HG02981 (cell line): ENCODE data around the gene RERE.
"Not testable (repeated sequence)": the region's sequence is repeated elsewhere in the genome, so short reads cannot be mapped to it uniquely, and the experiment has no call there.

Experiments
- ATAC-seq: cut with Tn5 transposase; IDR thresholded peaks from one replicate; pipeline ENCODE4 v1.9.1; 2021; ENCODE audit warnings: mild to moderate bottlenecking, moderate library complexity; ENCODE audit not compliant: unreplicated experiment

The RERE gene

GRCh38 chr1:8844501-8845006 lies 27.1 kb upstream of the RERE start:
- no peak for ATAC-seq

GRCh38 chr1:8841395-8841794 lies 24.0 kb upstream of the RERE start:
- no peak for ATAC-seq

- no peak for ATAC-seq
These were observed 22.6 kb upstream of the RERE start for GRCh38 chr1:8839990-8840389.

- no peak for ATAC-seq
These were observed 18.7 kb upstream of the RERE start for GRCh38 chr1:8835941-8836643.

GRCh38 chr1:8831340-8831739 lies 13.9 kb upstream of the RERE start:
- no peak for ATAC-seq

- ATAC-seq, result not testable (repeated sequence)
These were observed 13.3 kb upstream of the RERE start for GRCh38 chr1:8830732-8831131.

GRCh38 chr1:8825985-8826481 lies 8.6 kb upstream of the RERE start:
- no peak for ATAC-seq

GRCh38 chr1:8823295-8823664 lies 5.8 kb upstream of the RERE start:
- ATAC-seq, result no peak

GRCh38 chr1:8822373-8823294 lies 5.2 kb upstream of the RERE start:
- ATAC-seq, result no peak

- no peak for ATAC-seq
These were observed 3.6 kb upstream of the RERE start for GRCh38 chr1:8821084-8821483.

- not testable (repeated sequence) for ATAC-seq
These were observed 1.3 kb upstream of the RERE start for GRCh38 chr1:8818789-8819188.

- ATAC-seq, result no peak
These were observed 910 bp upstream of the RERE start for GRCh38 chr1:8818325-8818775.

GRCh38 chr1:8816831-8817411 lies 519 bp downstream of the RERE start:
- peak; percentile 17 for ATAC-seq

GRCh38 chr1:8816264-8816663 lies 1.2 kb downstream of the RERE start:
- no peak for ATAC-seq

- ATAC-seq, result no peak
These were observed 1.8 kb downstream of the RERE start for GRCh38 chr1:8815582-8816151.

- no peak for ATAC-seq
These were observed 2.6 kb downstream of the RERE start for GRCh38 chr1:8814865-8815264.

GRCh38 chr1:8813991-8814390 lies 3.4 kb downstream of the RERE start:
- no peak for ATAC-seq

- no peak for ATAC-seq
These were observed 4.2 kb downstream of the RERE start for GRCh38 chr1:8813016-8813763.

GRCh38 chr1:8812081-8812480 lies 5.4 kb downstream of the RERE start:
- no peak for ATAC-seq

GRCh38 chr1:8810987-8811386 lies 6.5 kb downstream of the RERE start:
- ATAC-seq, result no peak
